Lower leg skin (tissue), 4 donors: ENCODE results near the gene PLEKHH3. TPM values are rescaled to one million over a fixed set of nuclear protein-coding genes. Genes with fewer than 3 reads are reported as not detected.

Experiments
- DNase-seq, 2 donors: peaks; one replicate each; pipeline ENCODE4 v3.0.0-alpha.2; 2019; ENCODE audit warnings: low spot score in 2 of 2
- H3K4me3 ChIP-seq: fragments of 200-600 bp; sonication (generic); 2 replicates; pipeline ENCODE4 v1.5.1; 2017; ENCODE audit warnings: mild to moderate bottlenecking, low read depth; ENCODE audit not compliant: poor library complexity, severe bottlenecking
- POLR2A ChIP-seq, 2 donors: fragments of 450-650 bp; IDR thresholded peaks; one replicate each; pipeline ENCODE4 v1.6.1; 2016 to 2017; ENCODE audit warnings: antibody characterized with exemption in 2 of 2, mild to moderate bottlenecking in 1 of 2, moderate library complexity in 1 of 2
- WGBS, 2 donors: methylation state at CpG; one replicate each; pipeline ENCODE4 v1.1.5; 2018; 5-methylcytosine and 5-hydroxymethylcytosine counted together
- intact Hi-C: fragments of 100-400 bp; cut with DNase I; formaldehyde crosslinking; loops from one replicate; pipeline ENCODE4 v1.15.0; 2023; ENCODE audit warnings: low total_unique reads
- total RNA-seq, 4 donors: library from RNA; depleted of rRNA; stranded (reverse); fragments of >200 nt; gene quantifications; one replicate each; pipeline ENCODE4 v1.1.0, GENCODE V29; 2016
- TF ChIP-seq, protein P1 (sequence below), 3 donors: fragments of 450-650 bp; IDR thresholded peaks; one replicate each; pipeline ENCODE4 v1.5.1; 2016; ENCODE audit warnings: antibody characterized with exemption in 3 of 3, mild to moderate bottlenecking in 3 of 3, moderate library complexity in 2 of 3

Gene PLEKHH3, protein sequence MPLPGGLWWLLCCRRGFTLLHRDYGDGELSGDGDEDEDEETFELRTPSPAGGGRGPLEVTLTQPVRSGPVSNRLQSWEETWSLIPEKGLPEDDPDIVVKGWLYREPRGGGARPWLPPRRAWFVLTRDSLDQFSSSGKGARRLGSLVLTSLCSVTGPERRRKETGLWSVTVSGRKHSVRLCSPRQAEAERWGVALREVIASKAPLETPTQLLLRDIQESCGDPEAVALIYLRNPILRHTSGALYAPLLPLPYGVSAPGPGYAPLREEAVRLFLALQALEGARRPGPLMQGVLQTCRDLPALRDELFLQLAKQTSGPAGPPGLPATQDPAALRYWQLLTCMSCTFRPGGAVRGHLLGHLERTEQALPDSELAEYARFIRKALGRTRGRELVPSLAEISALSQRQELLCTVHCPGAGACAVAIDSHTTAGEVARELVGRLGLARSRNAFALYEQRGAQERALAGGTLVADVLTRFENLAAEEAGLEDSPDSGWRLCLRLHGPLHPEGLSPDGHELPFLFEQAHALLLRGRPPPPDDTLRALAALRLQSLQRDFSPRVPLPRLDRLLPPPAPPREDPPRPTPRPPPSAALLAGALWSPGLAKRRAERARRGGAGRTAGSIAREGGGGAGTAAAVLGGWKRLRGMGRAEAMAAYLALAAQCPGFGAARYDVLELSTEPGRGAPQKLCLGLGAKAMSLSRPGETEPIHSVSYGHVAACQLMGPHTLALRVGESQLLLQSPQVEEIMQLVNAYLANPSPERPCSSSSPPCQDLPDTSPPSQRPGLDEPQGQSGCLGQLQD
- total RNA-seq, result 10 to 100 TPM; 36.1 to 66.6 (median 44.0) TPM

DNA sequence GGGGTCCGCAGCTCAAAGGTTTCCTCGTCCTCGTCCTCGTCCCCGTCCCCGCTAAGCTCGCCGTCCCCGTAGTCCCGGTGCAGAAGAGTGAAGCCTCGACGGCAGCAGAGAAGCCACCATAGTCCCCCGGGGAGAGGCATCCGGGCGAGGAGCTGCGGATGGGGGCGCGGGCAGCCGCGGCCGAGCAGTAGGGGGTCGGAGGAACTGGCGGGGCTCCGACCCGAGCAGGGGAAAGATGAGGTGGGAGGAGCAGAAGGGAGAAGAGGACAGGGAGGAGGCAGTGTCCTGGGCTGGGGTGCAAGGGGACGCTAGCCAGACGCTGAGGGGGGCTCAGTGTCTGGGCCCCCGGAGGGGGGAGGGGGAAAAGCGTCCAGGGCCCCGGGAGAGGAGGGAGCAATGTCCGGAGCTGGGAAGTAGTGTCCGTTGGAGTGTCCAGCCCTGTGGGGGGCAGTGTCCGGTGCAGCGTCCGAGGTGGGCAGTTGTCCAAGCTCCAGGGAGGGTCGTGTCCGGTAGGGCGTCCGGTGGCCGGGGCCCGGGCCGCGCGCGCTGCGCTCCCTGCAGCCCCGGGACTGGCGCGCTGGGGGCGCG lies at the start of gene PLEKHH3:
Gene PLEKHH3, minus strand, starts transcription at position 571 of the 588 bp plus-strand sequence. Its CDS starts 431 bp downstream, at position 140.
- TF ChIP-seq, protein P1, sequence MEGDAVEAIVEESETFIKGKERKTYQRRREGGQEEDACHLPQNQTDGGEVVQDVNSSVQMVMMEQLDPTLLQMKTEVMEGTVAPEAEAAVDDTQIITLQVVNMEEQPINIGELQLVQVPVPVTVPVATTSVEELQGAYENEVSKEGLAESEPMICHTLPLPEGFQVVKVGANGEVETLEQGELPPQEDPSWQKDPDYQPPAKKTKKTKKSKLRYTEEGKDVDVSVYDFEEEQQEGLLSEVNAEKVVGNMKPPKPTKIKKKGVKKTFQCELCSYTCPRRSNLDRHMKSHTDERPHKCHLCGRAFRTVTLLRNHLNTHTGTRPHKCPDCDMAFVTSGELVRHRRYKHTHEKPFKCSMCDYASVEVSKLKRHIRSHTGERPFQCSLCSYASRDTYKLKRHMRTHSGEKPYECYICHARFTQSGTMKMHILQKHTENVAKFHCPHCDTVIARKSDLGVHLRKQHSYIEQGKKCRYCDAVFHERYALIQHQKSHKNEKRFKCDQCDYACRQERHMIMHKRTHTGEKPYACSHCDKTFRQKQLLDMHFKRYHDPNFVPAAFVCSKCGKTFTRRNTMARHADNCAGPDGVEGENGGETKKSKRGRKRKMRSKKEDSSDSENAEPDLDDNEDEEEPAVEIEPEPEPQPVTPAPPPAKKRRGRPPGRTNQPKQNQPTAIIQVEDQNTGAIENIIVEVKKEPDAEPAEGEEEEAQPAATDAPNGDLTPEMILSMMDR (IDR thresholded peaks at IDR 0.05), result no peak
- TF ChIP-seq POLR2A (IDR thresholded peaks at IDR 0.05), result peak in 1 of 2 donors; percentile 22
- intact Hi-C loops, result loop anchor here (2.0 kb wide), 1 partner anchor 68 kb away; the partner anchor contains the start of genes RETREG3 and TUBG1
- peak in 1 of 2 donors; percentile 90 for DNase-seq
- peak within 1 kb of the TSS; percentile 87 for H3K4me3 ChIP-seq
- WGBS, 2 donors, result 0 to 1% methylated on average over 33 to 51 of the region's 51 CpGs

DNA sequence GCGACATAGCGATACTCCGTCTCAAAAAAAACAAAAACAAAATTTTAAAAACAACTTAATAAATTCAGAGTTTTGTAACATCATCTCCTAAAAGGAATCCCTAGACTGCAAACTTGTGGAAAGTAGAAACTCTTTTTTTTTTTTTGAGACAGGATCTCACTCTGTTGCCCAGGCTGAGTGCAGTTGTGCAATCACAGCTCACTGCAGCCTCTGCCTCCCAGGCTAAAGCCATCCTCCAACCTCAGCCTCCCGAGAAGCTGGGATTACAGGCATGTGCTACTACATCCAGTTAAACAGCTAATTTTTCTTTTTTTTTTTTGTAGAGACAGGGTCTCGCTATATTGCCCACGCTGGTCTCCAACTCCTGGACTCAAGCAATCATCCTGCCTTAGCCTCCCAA lies 48.3 kb upstream of the PLEKHH3 start:
- intact Hi-C loops, result loop anchor here (5.0 to 10.0 kb wide), 2 partner anchors 37 to 100 kb away; partner anchors contain the start of genes BECN1 and RAMP2
- no peak overlapping the region for H3K4me3 ChIP-seq
- 96 to 98% methylated on average over 6 of the region's 6 CpGs for WGBS, 2 donors
- no peak for DNase-seq
- TF ChIP-seq POLR2A (IDR thresholded peaks at IDR 0.05), result no peak
- TF ChIP-seq, protein P1 (IDR thresholded peaks at IDR 0.05), result no peak

DNA sequence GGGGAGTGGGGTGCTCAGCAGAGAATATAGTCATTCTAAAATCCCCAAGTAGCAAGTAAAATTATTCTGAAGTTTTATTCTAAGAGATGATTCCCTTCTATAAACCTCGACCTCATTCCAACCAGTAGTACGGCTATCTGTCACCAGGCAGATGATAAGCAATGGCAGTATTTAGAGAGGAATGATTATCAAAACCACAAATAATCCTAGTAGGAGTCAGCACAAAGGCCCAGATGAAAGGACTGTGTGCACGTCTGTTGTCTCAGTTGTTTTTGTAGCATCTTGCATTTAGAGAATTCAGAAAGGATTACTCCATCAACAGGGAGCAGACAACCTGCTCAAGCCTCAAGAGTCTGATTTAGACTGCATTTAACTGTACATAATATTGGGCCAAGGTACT lies 46.8 kb upstream of the PLEKHH3 start:
- TF ChIP-seq, protein P1 (IDR thresholded peaks at IDR 0.05), result no peak
- TF ChIP-seq POLR2A (IDR thresholded peaks at IDR 0.05), result no peak
- no peak overlapping the region for H3K4me3 ChIP-seq
- WGBS, 2 donors, result 88 to 91% methylated on average over 3 of the region's 3 CpGs
- DNase-seq, result no peak
- intact Hi-C loops, result loop anchor here (10.0 kb wide), 1 partner anchor 101 kb away; the partner anchor contains the start of gene BECN1

DNA sequence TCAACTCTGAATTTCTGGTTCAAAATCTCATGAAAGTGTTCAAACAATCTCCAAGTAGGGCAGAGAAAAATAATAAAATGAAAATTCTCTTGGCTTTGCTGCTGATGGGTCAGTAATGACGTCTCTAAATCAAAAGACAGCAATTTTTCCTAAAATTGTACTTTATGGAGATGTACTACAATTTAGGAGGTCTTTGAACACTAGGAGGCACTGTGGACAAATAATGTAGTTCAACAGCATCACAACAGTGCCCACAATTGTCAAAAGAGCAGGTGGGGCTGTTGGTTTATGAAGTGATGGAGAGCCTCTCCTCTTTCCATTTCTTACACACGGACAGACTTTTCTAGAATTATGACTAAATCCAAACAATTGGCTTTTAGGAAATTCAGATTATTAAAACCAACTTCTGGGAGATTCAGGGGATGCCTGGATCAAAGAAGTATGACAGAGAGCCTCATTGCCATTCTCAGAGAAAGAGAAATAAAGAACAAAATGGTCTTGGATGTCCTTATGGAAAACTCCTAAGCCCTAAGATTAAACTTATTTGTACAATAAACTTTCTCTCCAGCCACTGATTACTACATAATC lies 44.3 kb upstream of the PLEKHH3 start:
- no peak overlapping the region for H3K4me3 ChIP-seq
- no peak for DNase-seq
- TF ChIP-seq POLR2A (IDR thresholded peaks at IDR 0.05), result no peak
- TF ChIP-seq, protein P1 (IDR thresholded peaks at IDR 0.05), result no peak
- intact Hi-C loops, result loop anchor here (10.0 kb wide), 1 partner anchor 104 kb away; the partner anchor contains the start of gene BECN1
- WGBS, 2 donors, result 11 to 14% methylated on average over 2 of the region's 2 CpGs

DNA sequence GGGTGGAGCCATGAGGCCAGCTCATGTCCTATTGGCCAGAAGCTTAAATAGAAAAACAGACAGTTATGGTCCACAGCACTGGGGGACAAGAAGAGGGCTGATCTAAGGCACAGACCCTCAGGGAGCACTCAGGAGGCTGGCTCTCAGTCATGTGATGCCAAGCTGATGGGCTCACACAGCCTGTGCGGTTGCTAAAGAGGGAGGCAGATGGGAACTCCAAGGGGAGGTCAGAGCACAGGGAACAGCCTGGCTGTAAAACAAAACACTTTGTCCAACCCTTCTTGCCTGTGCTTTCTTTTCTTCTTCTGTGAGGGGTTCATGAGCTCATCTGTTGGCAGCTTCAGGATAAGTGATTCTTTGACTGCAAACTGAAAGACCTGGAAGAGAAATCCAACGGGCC lies 32.8 kb upstream of the PLEKHH3 start:
- no peak for TF ChIP-seq POLR2A (IDR thresholded peaks at IDR 0.05)
- TF ChIP-seq, protein P1 (IDR thresholded peaks at IDR 0.05), result no peak
- intact Hi-C loops, result no loop called here
- no peak for DNase-seq
- no peak overlapping the region for H3K4me3 ChIP-seq
- 79 to 86% methylated on average over 2 of the region's 2 CpGs for WGBS, 2 donors
